ENCODE results near the gene LMF2. TPM values are rescaled to one million over a fixed set of nuclear protein-coding genes. Genes with fewer than 3 reads are reported as not detected.
"Not testable (repeated sequence)": the region's sequence is repeated elsewhere in the genome, so short reads cannot be mapped to it uniquely, and the experiment has no call there.

The LMF2 gene
- polyA plus RNA-seq, 1 experiment = 111 TPM

DNA sequence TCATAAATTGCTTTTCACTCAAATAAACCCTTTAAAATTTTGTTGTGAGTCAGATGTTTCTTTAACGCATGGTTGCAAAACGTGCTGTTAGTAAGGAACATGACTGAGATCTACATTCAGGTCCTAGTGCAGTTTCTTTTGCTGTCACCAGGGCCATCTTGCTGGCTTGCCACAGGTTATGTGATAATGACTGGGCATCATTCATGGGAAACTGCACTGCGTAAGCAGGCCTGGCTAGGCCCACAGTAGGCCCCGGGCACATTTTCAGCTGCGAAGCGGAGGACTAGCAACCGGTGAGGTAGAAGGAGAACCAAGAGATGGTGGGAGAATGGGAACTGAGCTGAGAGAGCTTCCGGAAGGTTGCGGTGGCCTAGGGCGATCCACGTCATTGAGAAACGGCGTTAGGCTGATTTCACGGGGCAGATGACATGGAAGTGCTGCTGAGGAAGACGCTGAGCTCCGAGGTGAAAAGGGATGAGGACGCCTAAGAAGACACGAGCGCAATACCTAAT is 35.0 kb upstream of the LMF2 start:
- TF ChIP-seq CTCF (IDR thresholded peaks at IDR 0.05; ENCODE audit: insufficient read depth, low read depth, low read length) = no peak
- no peaks in the 10 kb centered on the region for H3K36me3 ChIP-seq (ENCODE audit: control insufficient read depth, insufficient read depth, low read length)
- POLR2A ChIA-PET = no interaction called here
- no peak overlapping the region for H3K4me3 ChIP-seq (ENCODE audit: low read depth, low read length)
- H3K27me3 ChIP-seq (ENCODE audit: control insufficient read depth, insufficient read depth, low read length) = peaks cover 15% of the 10 kb centered on the region
- no peak for DNase-seq (ENCODE audit: low read depth)
- CTCF ChIA-PET = interaction anchor here (0.9 to 3.2 kb wide), 4 partner anchors 15 to 23 kb away, joined by 3 to 15 read pairs (median 4); partner anchors contain the start of gene SYCE3

DNA sequence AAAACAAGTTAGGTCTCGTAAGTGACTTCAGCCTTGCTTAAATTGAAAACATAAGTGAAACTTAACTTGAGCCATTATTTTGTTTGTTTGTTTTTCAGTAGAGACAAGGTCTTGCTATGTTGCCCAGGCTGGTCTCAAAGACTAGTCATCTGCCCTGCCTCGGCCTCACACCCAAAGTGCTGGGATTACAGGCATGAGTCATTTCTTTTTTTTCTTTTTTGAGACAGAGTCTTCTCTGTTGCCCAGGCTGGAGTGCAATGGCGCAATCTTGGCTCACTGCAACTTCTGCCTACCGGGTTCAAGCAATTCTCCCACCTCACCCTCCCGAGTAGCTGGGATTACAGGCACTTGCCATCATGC is 34.1 kb upstream of the LMF2 start:
- peaks cover 13% of the 10 kb centered on the region for H3K27me3 ChIP-seq (ENCODE audit: control insufficient read depth, insufficient read depth, low read length)
- POLR2A ChIA-PET; H3K36me3 ChIP-seq (ENCODE audit: control insufficient read depth, insufficient read depth, low read length); H3K4me3 ChIP-seq (ENCODE audit: low read depth, low read length): not testable (repeated sequence)
- CTCF ChIA-PET = interaction anchor here (0.9 to 3.2 kb wide), 4 partner anchors 16 to 24 kb away, joined by 3 to 15 read pairs (median 8); partner anchors contain the start of genes SCO2 and SYCE3
- peak; percentile 87 for DNase-seq (ENCODE audit: low read depth)

GRCh38 chr22:50540381-50540780 is 32.9 kb upstream of the LMF2 start:
- CTCF ChIA-PET = interaction anchor here (0.6 to 3.2 kb wide), 9 partner anchors 8 to 80 kb away, joined by 3 to 15 read pairs (median 4); partner anchors contain the start of genes CPT1B, SCO2 and SYCE3
- DNase-seq (ENCODE audit: low read depth) = no peak
- Histone ChIP-seq H3K27me3 (ENCODE audit: control insufficient read depth, insufficient read depth, low read length) (peaks cover 4% of the 10 kb centered on the region), H3K36me3 (ENCODE audit: control insufficient read depth, insufficient read depth, low read length) (no peaks in the 10 kb centered on the region), H3K4me3 (ENCODE audit: low read depth, low read length) (no peak overlapping the region)
- no peak for TF ChIP-seq CTCF (IDR thresholded peaks at IDR 0.05; ENCODE audit: insufficient read depth, low read depth, low read length)
- POLR2A ChIA-PET = interaction anchor here (0.6 kb wide), 1 partner anchor 9 kb away, joined by 6 read pairs; no protein-coding TSS in a partner anchor

DNA sequence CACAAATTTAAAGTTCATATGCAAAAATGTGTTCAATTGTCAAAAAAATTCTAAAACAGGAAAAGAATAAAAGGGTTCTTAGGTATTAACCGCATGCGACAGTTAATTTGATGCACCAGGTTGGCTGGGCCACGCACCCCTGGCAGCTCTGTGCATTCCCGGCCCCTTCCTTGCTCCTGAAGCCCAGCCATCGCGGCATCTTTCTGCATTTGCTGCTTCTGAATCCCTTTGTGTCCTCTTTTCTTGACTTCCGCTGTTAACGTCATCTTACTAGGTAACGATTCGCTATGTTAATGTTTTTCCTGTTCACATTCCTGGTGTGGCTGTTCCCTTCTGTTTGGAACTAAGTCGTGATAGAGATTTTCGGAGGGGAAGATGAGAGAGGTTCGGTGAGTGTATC is 30.3 kb upstream of the LMF2 start:
- Histone ChIP-seq H3K4me3 (ENCODE audit: low read depth, low read length) (no peak overlapping the region), H3K27me3 (ENCODE audit: control insufficient read depth, insufficient read depth, low read length) (no peaks in the 10 kb centered on the region), H3K36me3 (ENCODE audit: control insufficient read depth, insufficient read depth, low read length) (no peaks in the 10 kb centered on the region)
- no peak for DNase-seq (ENCODE audit: low read depth)
- POLR2A ChIA-PET = no interaction called here
- TF ChIP-seq CTCF (IDR thresholded peaks at IDR 0.05; ENCODE audit: insufficient read depth, low read depth, low read length) = no peak
- CTCF ChIA-PET = interaction anchor here (1.3 kb wide), 1 partner anchor 12 kb away, joined by 7 read pairs; the partner anchor contains the start of gene SCO2

GRCh38 chr22:50536226-50536625 is 28.7 kb upstream of the LMF2 start:
- DNase-seq (ENCODE audit: low read depth) = no peak
- ChIA-PET CTCF (interaction anchor here (2.0 kb wide), 1 partner anchor 10 kb away, joined by 6 read pairs; the partner anchor contains the start of gene SCO2), POLR2A (no interaction called here)
- Histone ChIP-seq H3K27me3 (ENCODE audit: control insufficient read depth, insufficient read depth, low read length) (no peaks in the 10 kb centered on the region), H3K36me3 (ENCODE audit: control insufficient read depth, insufficient read depth, low read length) (no peaks in the 10 kb centered on the region), H3K4me3 (ENCODE audit: low read depth, low read length) (no peak overlapping the region)
- TF ChIP-seq CTCF (IDR thresholded peaks at IDR 0.05; ENCODE audit: insufficient read depth, low read depth, low read length) = no peak

DNA sequence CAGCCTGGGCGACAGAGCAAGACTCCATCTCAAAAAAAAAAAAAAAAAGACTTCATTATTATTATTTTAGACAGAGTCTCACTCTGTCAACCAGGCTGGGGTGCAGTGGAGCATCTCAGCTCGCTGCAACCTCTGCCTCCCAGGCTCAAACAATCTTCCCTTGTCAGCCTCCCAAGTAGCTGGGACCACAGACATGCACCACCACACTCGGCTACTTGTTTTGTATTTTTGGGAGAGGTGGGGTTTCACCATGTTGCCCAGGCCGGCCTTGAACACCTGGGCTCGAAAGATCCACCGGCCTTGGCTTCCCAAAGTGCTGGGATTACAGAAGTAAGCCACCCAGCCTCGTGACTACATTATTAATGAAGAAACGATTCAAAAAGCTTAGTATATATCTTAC is 27.6 kb upstream of the LMF2 start:
- no peak overlapping the region for H3K4me3 ChIP-seq (ENCODE audit: low read depth, low read length)
- no peak for DNase-seq (ENCODE audit: low read depth)
- no peak for TF ChIP-seq CTCF (IDR thresholded peaks at IDR 0.05; ENCODE audit: insufficient read depth, low read depth, low read length)
- POLR2A ChIA-PET = interaction anchor here (0.6 kb wide), 1 partner anchor 18 kb away, joined by 3 read pairs; no protein-coding TSS in a partner anchor
- no peaks in the 10 kb centered on the region for H3K36me3 ChIP-seq (ENCODE audit: control insufficient read depth, insufficient read depth, low read length)
- no peaks in the 10 kb centered on the region for H3K27me3 ChIP-seq (ENCODE audit: control insufficient read depth, insufficient read depth, low read length)
- CTCF ChIA-PET = interaction anchor here (1.5 to 2.0 kb wide), 2 partner anchors 9 to 28 kb away, joined by 4 to 6 read pairs; partner anchors contain the start of genes SCO2 and SYCE3

- CTCF ChIA-PET = interaction anchor here (0.6 to 1.5 kb wide), 2 partner anchors 29 to 241 kb away, joined by 3 to 4 read pairs; partner anchors contain the start of gene SYCE3
- POLR2A ChIA-PET; H3K36me3 ChIP-seq (ENCODE audit: control insufficient read depth, insufficient read depth, low read length); H3K4me3 ChIP-seq (ENCODE audit: low read depth, low read length); DNase-seq (ENCODE audit: low read depth); H3K27me3 ChIP-seq (ENCODE audit: control insufficient read depth, insufficient read depth, low read length): not testable (repeated sequence)
These were observed 26.6 kb upstream of the LMF2 start for GRCh38 chr22:50533856-50534711.

Data from BJ (cell line).